ENCODE results near the gene EXD3. TPM values are rescaled to one million over a fixed set of nuclear protein-coding genes. Genes with fewer than 3 reads are reported as not detected.
"Not testable (repeated sequence)": the region's sequence is repeated elsewhere in the genome, so short reads cannot be mapped to it uniquely, and the experiment has no call there.

Gene EXD3
- total RNA-seq, 6 experiments from 2014 or later: 6.4 to 10.6 (median 8.7) TPM

GRCh38 chr9:137331929-137332328 is 91.0 kb downstream of the EXD3 start:
- Mint-ChIP-seq H3K9me3 (peaks cover 43% of the 10 kb centered on the region), H3K4me1 (ENCODE audit: low read depth) (peaks cover 10% of the 10 kb centered on the region; the same call in 1 of the 2 replicates), H3K27ac (no peak overlapping the region), H3K27me3 (ENCODE audit: insufficient read depth) (peaks cover 12% of the 10 kb centered on the region), H3K36me3 (ENCODE audit: low read depth) (peaks cover 19% of the 10 kb centered on the region), H3K4me3 (no peak overlapping the region)
- no peak for DNase-seq
- no peak for TF ChIP-seq CTCF (IDR thresholded peaks at IDR 0.05)

- TF ChIP-seq CTCF (IDR thresholded peaks at IDR 0.05): no peak
- Mint-ChIP-seq H3K27me3 (ENCODE audit: insufficient read depth) (peaks cover 12% of the 10 kb centered on the region), H3K4me1 (ENCODE audit: low read depth) (peaks cover 10% of the 10 kb centered on the region; the same call in 1 of the 2 replicates), H3K27ac (no peak overlapping the region), H3K4me3 (no peak overlapping the region), H3K36me3 (ENCODE audit: low read depth) (peaks cover 9% of the 10 kb centered on the region; the same call in 1 of the 2 replicates), H3K9me3 (peaks cover 32% of the 10 kb centered on the region)
- DNase-seq: no peak
These were observed 92.3 kb downstream of the EXD3 start for GRCh38 chr9:137330689-137331088.

- not testable (repeated sequence) for H3K36me3 Mint-ChIP-seq (ENCODE audit: low read depth); DNase-seq; H3K4me3 Mint-ChIP-seq; H3K27ac Mint-ChIP-seq
- Mint-ChIP-seq H3K9me3 (peaks cover 27% of the 10 kb centered on the region), H3K4me1 (ENCODE audit: low read depth) (peaks cover 10% of the 10 kb centered on the region; the same call in 1 of the 2 replicates), H3K27me3 (ENCODE audit: insufficient read depth) (peaks cover 12% of the 10 kb centered on the region)
These were observed 93.4 kb downstream of the EXD3 start for GRCh38 chr9:137329590-137329989.

- not testable (repeated sequence) for H3K36me3 Mint-ChIP-seq (ENCODE audit: low read depth); DNase-seq; H3K4me1 Mint-ChIP-seq (ENCODE audit: low read depth); H3K27ac Mint-ChIP-seq; H3K27me3 Mint-ChIP-seq (ENCODE audit: insufficient read depth)
- Mint-ChIP-seq H3K4me3 (peak overlapping the region; percentile 35; the same call in 1 of the 2 replicates), H3K9me3 (peaks cover 27% of the 10 kb centered on the region)
These were observed 95.1 kb downstream of the EXD3 start for GRCh38 chr9:137327641-137328550.

- H3K9me3 Mint-ChIP-seq: peaks cover 28% of the 10 kb centered on the region
- H3K27me3 Mint-ChIP-seq (ENCODE audit: insufficient read depth): peaks cover 10% of the 10 kb centered on the region
- DNase-seq: no peak
- no peak for TF ChIP-seq CTCF (IDR thresholded peaks at IDR 0.05)
- no peak overlapping the region for H3K27ac Mint-ChIP-seq
- H3K36me3 Mint-ChIP-seq (ENCODE audit: low read depth): peaks cover 8% of the 10 kb centered on the region; the same call in 1 of the 2 replicates
- no peak overlapping the region for H3K4me3 Mint-ChIP-seq
- H3K4me1 Mint-ChIP-seq (ENCODE audit: low read depth): no peaks in the 10 kb centered on the region
These were observed 96.4 kb downstream of the EXD3 start for GRCh38 chr9:137326445-137327065.

- no peak for TF ChIP-seq CTCF (IDR thresholded peaks at IDR 0.05)
- H3K27me3 Mint-ChIP-seq (ENCODE audit: insufficient read depth): peaks cover 10% of the 10 kb centered on the region; the same call in 1 of the 2 replicates
- no peak for DNase-seq
- H3K36me3 Mint-ChIP-seq (ENCODE audit: low read depth): peaks cover 8% of the 10 kb centered on the region; the same call in 1 of the 2 replicates
- no peaks in the 10 kb centered on the region for H3K4me1 Mint-ChIP-seq (ENCODE audit: low read depth)
- peaks cover 22% of the 10 kb centered on the region for H3K9me3 Mint-ChIP-seq
- no peak overlapping the region for H3K4me3 Mint-ChIP-seq
- no peak overlapping the region for H3K27ac Mint-ChIP-seq
These were observed 97.2 kb downstream of the EXD3 start for GRCh38 chr9:137325799-137326198.
